Measurements from ENCODE around the gene SLCO6A1. TPM values are rescaled to one million over a fixed set of nuclear protein-coding genes. Genes with fewer than 3 reads are reported as not detected.

SLCO6A1 gene
- total and polyA plus RNA-seq, 2 experiments from 2014 or later: 0.34 to 3.1 TPM

- H3K9me3 Mint-ChIP-seq: no peaks in the 10 kb centered on the region
- H3K4me1 ChIP-seq (ENCODE audit: insufficient read depth): no peaks in the 10 kb centered on the region
- no peaks in the 10 kb centered on the region for H3K27me3 Mint-ChIP-seq (ENCODE audit: insufficient read depth, low read depth, poor library complexity)
- no peak overlapping the region for H2AFZ ChIP-seq
- no peak for ATAC-seq
- H4K20me1 ChIP-seq (replicated peaks; ENCODE audit: insufficient read depth): no peaks in the 10 kb centered on the region
- H3K27ac Mint-ChIP-seq: no peak overlapping the region
- H3K4me1 Mint-ChIP-seq: no peaks in the 10 kb centered on the region
- H3K4me2 ChIP-seq: no peak overlapping the region
- no peaks in the 10 kb centered on the region for H3K36me3 Mint-ChIP-seq (ENCODE audit: low read depth)
- no peak overlapping the region for H3K4me3 ChIP-seq
- no peaks in the 10 kb centered on the region for H3K36me3 ChIP-seq (ENCODE audit: insufficient read depth)
- H3K27me3 ChIP-seq (ENCODE audit: insufficient read depth): no peaks in the 10 kb centered on the region
- H3K9me2 ChIP-seq (ENCODE audit: insufficient read depth): no peaks in the 10 kb centered on the region
- no peak overlapping the region for H3K4me3 Mint-ChIP-seq
- H3K79me2 ChIP-seq (replicated peaks; ENCODE audit: insufficient read depth): no peaks in the 10 kb centered on the region
- H3F3A ChIP-seq (replicated peaks; ENCODE audit: low read depth): no peaks in the 10 kb centered on the region
- no peak for TF ChIP-seq JUNB (IDR thresholded peaks at IDR 0.05; ENCODE audit: unreplicated experiment)
- TF ChIP-seq ZNF331 (CRISPR knock-in tag; IDR thresholded peaks at IDR 0.05; ENCODE audit: low read depth): no peak
- no peak for TF ChIP-seq CREB1 (CRISPR knock-in tag; IDR thresholded peaks at IDR 0.05; ENCODE audit: low read depth)
- no peak for TF ChIP-seq CTCF (conservative IDR thresholded peaks at IDR 0.05; ENCODE audit: low read depth in 2 of 2)
- TF ChIP-seq ZNF114 (CRISPR knock-in tag; IDR thresholded peaks at IDR 0.05): no peak
- DNase-seq (ENCODE audit: low spot score): no peak
- no peak overlapping the region for H3K27ac ChIP-seq (ENCODE audit: low read depth)
Measured at GRCh38 chr5:102375876-102376275, 122.9 kb downstream of the SLCO6A1 start.

- no peak overlapping the region for H3K27ac Mint-ChIP-seq
- H3K4me1 Mint-ChIP-seq: no peaks in the 10 kb centered on the region
- no peak overlapping the region for H3K27ac ChIP-seq (ENCODE audit: low read depth)
- no peaks in the 10 kb centered on the region for H3K27me3 Mint-ChIP-seq (ENCODE audit: insufficient read depth, low read depth, poor library complexity)
- no peaks in the 10 kb centered on the region for H3K27me3 ChIP-seq (ENCODE audit: insufficient read depth)
- H3K4me3 ChIP-seq: no peak overlapping the region
- DNase-seq (ENCODE audit: low spot score) (no peak), ATAC-seq (no peak)
- no peaks in the 10 kb centered on the region for H3K9me2 ChIP-seq (ENCODE audit: insufficient read depth)
- no peaks in the 10 kb centered on the region for H3K79me2 ChIP-seq (replicated peaks; ENCODE audit: insufficient read depth)
- TF ChIP-seq EZH2 (IDR thresholded peaks at IDR 0.05; ENCODE audit: low read depth, unreplicated experiment): no peak
- no peak for TF ChIP-seq ZNF462 (CRISPR knock-in tag; IDR thresholded peaks at IDR 0.05)
- H3K9me3 Mint-ChIP-seq: no peaks in the 10 kb centered on the region
- no peaks in the 10 kb centered on the region for H3K36me3 Mint-ChIP-seq (ENCODE audit: low read depth)
- no peak overlapping the region for H3K4me3 Mint-ChIP-seq
- H2AFZ ChIP-seq: no peak overlapping the region
- H4K20me1 ChIP-seq (replicated peaks; ENCODE audit: insufficient read depth): no peaks in the 10 kb centered on the region
- H3K4me2 ChIP-seq: no peak overlapping the region
- no peaks in the 10 kb centered on the region for H3F3A ChIP-seq (replicated peaks; ENCODE audit: low read depth)
- H3K36me3 ChIP-seq (ENCODE audit: insufficient read depth): no peaks in the 10 kb centered on the region
- H3K4me1 ChIP-seq (ENCODE audit: insufficient read depth): no peaks in the 10 kb centered on the region
Measured at GRCh38 chr5:102375272-102375671, 123.5 kb downstream of the SLCO6A1 start.

Measured in GM23338 (cell line).